IPS-18a (cell line): ENCODE results near the gene ARHGAP23.
"Not testable (repeated sequence)": the region's sequence is repeated elsewhere in the genome, so short reads cannot be mapped to it uniquely, and the experiment has no call there.

ENCODE experiments used
- H3K27ac ChIP-seq: one replicate; pipeline ENCODE4 v1.5.1; 2013; ENCODE audit warnings: low read length
- H3K27me3 ChIP-seq: one replicate; pipeline ENCODE4 v1.6.1; 2013; ENCODE audit warnings: mild to moderate bottlenecking, low read length; ENCODE audit not compliant: control insufficient read depth, insufficient read depth
- H3K36me3 ChIP-seq: one replicate; pipeline ENCODE4 v1.6.1; 2013; ENCODE audit warnings: low read depth, low read length; ENCODE audit not compliant: control insufficient read depth
- H3K4me1 ChIP-seq: one replicate; pipeline ENCODE4 v1.6.1; 2013; ENCODE audit warnings: low read depth, low read length; ENCODE audit not compliant: control insufficient read depth
- H3K4me3 ChIP-seq: one replicate; pipeline ENCODE4 v1.5.1; 2013; ENCODE audit warnings: low read length
- H3K9ac ChIP-seq: one replicate; pipeline ENCODE4 v1.6.1; 2013; ENCODE audit warnings: mild to moderate bottlenecking, low read length, moderate library complexity
- H3K9me3 ChIP-seq: one replicate; pipeline ENCODE4 v1.6.1; 2013; ENCODE audit warnings: low read depth, low read length; ENCODE audit not compliant: control insufficient read depth

ARHGAP23 gene

GRCh38 chr17:38482700-38483043, 54.4 kb downstream of the ARHGAP23 start:
- not testable (repeated sequence) for H3K4me1 ChIP-seq
- peaks cover 16% of the 10 kb centered on the region for H3K36me3 ChIP-seq

GRCh38 chr17:38484242-38485145, 56.2 kb downstream of the ARHGAP23 start:
- H3K9me3 ChIP-seq, H3K27ac ChIP-seq, H3K9ac ChIP-seq, H3K4me3 ChIP-seq, H3K4me1 ChIP-seq, H3K27me3 ChIP-seq: not testable (repeated sequence)
- H3K36me3 ChIP-seq = peaks cover 16% of the 10 kb centered on the region

More at GRCh38 chr17:38482700-38483043, 54.4 kb downstream of the ARHGAP23 start:
- H3K4me3 ChIP-seq, H3K9ac ChIP-seq, H3K27ac ChIP-seq, H3K27me3 ChIP-seq, H3K9me3 ChIP-seq: not testable (repeated sequence)

- H3K4me1 ChIP-seq = no peaks in the 10 kb centered on the region
- no peaks in the 10 kb centered on the region for H3K27me3 ChIP-seq
- H3K27ac ChIP-seq = no peak overlapping the region
- H3K9me3 ChIP-seq = no peaks in the 10 kb centered on the region
- no peak overlapping the region for H3K9ac ChIP-seq
- peaks cover 21% of the 10 kb centered on the region for H3K36me3 ChIP-seq
- no peak overlapping the region for H3K4me3 ChIP-seq
Measured at GRCh38 chr17:38485146-38485468, 56.8 kb downstream of the ARHGAP23 start.

- H3K36me3 ChIP-seq = peaks cover 22% of the 10 kb centered on the region
- H3K27me3 ChIP-seq, H3K4me1 ChIP-seq, H3K9me3 ChIP-seq, H3K27ac ChIP-seq, H3K4me3 ChIP-seq, H3K9ac ChIP-seq: not testable (repeated sequence)
Measured at GRCh38 chr17:38485681-38486298, 57.5 kb downstream of the ARHGAP23 start.

- peaks cover 26% of the 10 kb centered on the region for H3K36me3 ChIP-seq
- H3K9ac ChIP-seq, H3K27me3 ChIP-seq, H3K27ac ChIP-seq, H3K9me3 ChIP-seq, H3K4me3 ChIP-seq, H3K4me1 ChIP-seq: not testable (repeated sequence)
Measured at GRCh38 chr17:38489774-38490173, 61.5 kb downstream of the ARHGAP23 start.

GRCh38 chr17:38491346-38492066, 63.2 kb downstream of the ARHGAP23 start:
- not testable (repeated sequence) for H3K4me3 ChIP-seq, H3K4me1 ChIP-seq, H3K27me3 ChIP-seq, H3K27ac ChIP-seq, H3K9me3 ChIP-seq, H3K9ac ChIP-seq
- H3K36me3 ChIP-seq = peaks cover 24% of the 10 kb centered on the region

GRCh38 chr17:38492067-38493040, 64.1 kb downstream of the ARHGAP23 start:
- peaks cover 15% of the 10 kb centered on the region for H3K36me3 ChIP-seq
- H3K27ac ChIP-seq, H3K4me1 ChIP-seq, H3K4me3 ChIP-seq, H3K27me3 ChIP-seq, H3K9ac ChIP-seq, H3K9me3 ChIP-seq: not testable (repeated sequence)

GRCh38 chr17:38494152-38494551, 65.9 kb downstream of the ARHGAP23 start:
- H3K9ac ChIP-seq, H3K4me3 ChIP-seq, H3K27me3 ChIP-seq, H3K9me3 ChIP-seq, H3K4me1 ChIP-seq, H3K27ac ChIP-seq: not testable (repeated sequence)
- peaks cover 14% of the 10 kb centered on the region for H3K36me3 ChIP-seq

- not testable (repeated sequence) for H3K4me1 ChIP-seq, H3K27me3 ChIP-seq, H3K9me3 ChIP-seq, H3K27ac ChIP-seq, H3K4me3 ChIP-seq, H3K9ac ChIP-seq
- peaks cover 12% of the 10 kb centered on the region for H3K36me3 ChIP-seq
Measured at GRCh38 chr17:38497656-38498055, 69.4 kb downstream of the ARHGAP23 start.

GRCh38 chr17:38498353-38498752, 70.1 kb downstream of the ARHGAP23 start:
- H3K27ac ChIP-seq = no peak overlapping the region
- peaks cover 16% of the 10 kb centered on the region for H3K36me3 ChIP-seq
- no peaks in the 10 kb centered on the region for H3K27me3 ChIP-seq
- H3K4me1 ChIP-seq = no peaks in the 10 kb centered on the region
- H3K9me3 ChIP-seq = no peaks in the 10 kb centered on the region
- no peak overlapping the region for H3K4me3 ChIP-seq
- no peak overlapping the region for H3K9ac ChIP-seq

GRCh38 chr17:38499230-38499629, 71.0 kb downstream of the ARHGAP23 start:
- H3K9me3 ChIP-seq, H3K36me3 ChIP-seq: not testable (repeated sequence)

More at GRCh38 chr17:38499230-38499629, 71.0 kb downstream of the ARHGAP23 start:
- H3K4me1 ChIP-seq, H3K4me3 ChIP-seq, H3K27ac ChIP-seq, H3K27me3 ChIP-seq, H3K9ac ChIP-seq: not testable (repeated sequence)
